Epithelial cell of proximal tubule (primary cell): ENCODE data around the gene ANKRD33B. TPM values are rescaled to one million over a fixed set of nuclear protein-coding genes. Genes with fewer than 3 reads are reported as not detected.

Experiments used
- DNase-seq: peaks from one replicate; pipeline ENCODE4 v3.0.0-alpha.2; 2011; ENCODE audit warnings: low read depth
- H3K4me3 ChIP-seq: 2 replicates; pipeline ENCODE4 v1.5.1; 2011; ENCODE audit warnings: low read depth, mild to moderate bottlenecking, low read length
- total RNA-seq: library from RNA; depleted of rRNA; stranded (reverse); fragments of >200 nt; gene quantifications from 2 replicates; pipeline ENCODE4 v1.2.3, GENCODE V29; 2015
- TF ChIP-seq, protein P1 (sequence below): conservative IDR thresholded peaks from 2 replicates; pipeline ENCODE4 v1.5.1; 2012; ENCODE audit warnings: low read depth, mild to moderate bottlenecking, low read length

The ANKRD33B gene
- total RNA-seq, 1 donor from 2014 or later = 2.3 TPM

DNA sequence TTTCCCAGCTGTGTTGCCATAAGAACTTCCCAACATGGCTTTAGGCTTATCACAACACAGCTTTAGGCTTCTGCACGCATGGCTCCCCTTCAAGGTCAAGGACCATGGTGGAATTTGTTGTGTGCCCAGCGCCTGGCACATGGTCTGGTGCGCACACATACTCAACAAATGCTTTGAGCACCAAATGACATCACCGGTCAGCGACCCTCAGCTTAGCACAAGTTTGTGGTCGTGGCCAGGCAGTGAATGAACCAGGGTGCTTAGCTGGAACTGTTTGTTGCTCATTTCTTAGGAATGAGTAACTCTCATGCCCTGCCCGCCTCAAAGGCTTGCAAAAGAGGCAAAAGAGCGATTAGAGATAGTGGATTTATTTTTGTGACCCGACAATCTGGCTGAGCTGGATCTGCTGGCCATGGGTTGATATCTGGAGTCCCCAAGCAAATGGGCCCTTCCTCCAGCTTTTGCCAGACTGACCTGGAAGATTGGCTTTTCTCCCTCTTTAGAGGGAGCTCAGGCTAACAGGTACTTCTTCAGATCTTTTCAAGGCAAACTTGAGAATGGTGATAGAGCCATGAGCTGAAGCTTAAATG, 138.3 kb downstream of the ANKRD33B start:
- TF ChIP-seq, protein P1, sequence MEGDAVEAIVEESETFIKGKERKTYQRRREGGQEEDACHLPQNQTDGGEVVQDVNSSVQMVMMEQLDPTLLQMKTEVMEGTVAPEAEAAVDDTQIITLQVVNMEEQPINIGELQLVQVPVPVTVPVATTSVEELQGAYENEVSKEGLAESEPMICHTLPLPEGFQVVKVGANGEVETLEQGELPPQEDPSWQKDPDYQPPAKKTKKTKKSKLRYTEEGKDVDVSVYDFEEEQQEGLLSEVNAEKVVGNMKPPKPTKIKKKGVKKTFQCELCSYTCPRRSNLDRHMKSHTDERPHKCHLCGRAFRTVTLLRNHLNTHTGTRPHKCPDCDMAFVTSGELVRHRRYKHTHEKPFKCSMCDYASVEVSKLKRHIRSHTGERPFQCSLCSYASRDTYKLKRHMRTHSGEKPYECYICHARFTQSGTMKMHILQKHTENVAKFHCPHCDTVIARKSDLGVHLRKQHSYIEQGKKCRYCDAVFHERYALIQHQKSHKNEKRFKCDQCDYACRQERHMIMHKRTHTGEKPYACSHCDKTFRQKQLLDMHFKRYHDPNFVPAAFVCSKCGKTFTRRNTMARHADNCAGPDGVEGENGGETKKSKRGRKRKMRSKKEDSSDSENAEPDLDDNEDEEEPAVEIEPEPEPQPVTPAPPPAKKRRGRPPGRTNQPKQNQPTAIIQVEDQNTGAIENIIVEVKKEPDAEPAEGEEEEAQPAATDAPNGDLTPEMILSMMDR = no peak
- no peak overlapping the region for H3K4me3 ChIP-seq
- DNase-seq = peak; percentile 96

DNA sequence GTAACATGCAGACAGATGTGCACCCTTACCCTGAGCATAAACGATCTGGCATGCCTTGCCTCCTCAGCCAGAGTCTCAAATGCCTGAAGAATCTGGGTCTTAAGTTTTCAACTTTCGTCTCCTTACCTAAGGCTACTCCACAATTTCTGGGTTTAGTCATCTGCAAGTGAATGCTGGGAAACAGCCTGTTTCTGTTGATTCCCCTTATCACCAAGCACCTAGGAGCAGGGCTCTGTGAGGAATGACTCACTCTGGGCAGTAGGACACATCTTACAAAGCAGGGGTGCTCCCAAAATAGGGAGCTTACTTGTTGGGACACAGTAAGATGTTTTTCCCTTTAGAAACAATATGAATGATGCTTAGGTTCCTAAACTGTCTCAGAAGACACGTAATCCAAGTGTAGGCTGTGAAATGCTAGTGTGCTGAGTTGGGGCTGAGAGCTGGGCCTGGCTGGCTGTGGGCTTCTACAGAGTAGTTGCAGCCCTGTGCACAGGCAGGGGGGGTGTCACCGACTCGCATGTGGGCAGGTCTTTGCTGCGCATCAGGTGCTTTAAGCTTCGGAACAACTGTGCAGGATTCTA, 139.1 kb downstream of the ANKRD33B start:
- no peak for DNase-seq
- TF ChIP-seq, protein P1 = no peak
- H3K4me3 ChIP-seq = no peak overlapping the region

DNA sequence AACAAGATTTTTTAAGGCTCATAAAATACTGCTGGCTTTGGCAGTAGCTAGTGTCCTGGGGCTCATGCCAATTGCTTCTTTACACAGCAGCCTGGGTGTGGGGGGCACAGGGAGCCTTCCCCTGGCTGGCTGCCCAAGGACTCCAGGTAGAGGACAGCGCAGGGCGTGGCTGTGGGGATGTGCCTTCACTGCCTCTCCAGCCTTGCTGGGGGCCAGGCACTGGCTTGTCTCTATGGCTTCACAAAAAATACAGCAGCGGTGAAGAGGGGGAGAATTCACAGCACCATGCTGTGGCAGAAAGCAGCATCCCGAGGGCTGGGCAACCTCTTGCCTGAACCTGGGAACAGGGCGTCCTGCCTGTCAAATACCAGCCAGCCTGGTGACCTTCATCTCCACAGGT, 139.8 kb downstream of the ANKRD33B start:
- DNase-seq = no peak
- no peak overlapping the region for H3K4me3 ChIP-seq
- TF ChIP-seq, protein P1 = no peak

DNA sequence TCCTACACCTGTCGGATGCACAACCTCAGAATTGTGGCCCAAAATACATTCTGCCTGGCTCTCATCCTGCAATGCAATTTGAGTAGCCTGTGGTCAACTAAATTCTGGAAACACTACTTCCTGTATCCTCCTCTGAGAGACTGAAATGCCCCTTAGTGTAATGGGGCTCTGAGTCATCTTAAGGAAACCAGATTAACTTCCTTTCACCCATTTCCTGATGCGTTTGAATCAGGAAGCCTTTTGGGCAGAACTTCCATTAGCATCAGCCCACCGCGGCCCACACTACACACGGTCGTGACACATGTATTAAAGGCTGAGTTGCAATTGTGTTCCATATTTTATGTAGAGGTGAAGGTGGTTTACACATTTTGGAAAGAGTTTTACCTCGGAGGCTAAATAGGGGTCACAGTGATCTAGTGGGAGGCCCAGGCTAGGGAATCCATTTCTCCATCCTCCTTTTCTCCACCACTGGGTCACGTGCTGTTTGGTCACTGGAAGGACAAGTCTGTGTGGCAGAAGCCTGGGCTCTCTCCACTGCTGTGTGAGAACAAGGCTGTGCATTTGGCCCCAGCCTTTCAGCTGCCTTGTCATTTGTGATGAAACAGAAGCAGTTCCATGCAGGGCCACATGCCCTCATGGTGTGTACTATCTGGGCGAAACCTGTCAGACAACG, 141.2 kb downstream of the ANKRD33B start:
- no peak for DNase-seq
- H3K4me3 ChIP-seq = no peak overlapping the region
- TF ChIP-seq, protein P1 = no peak

DNA sequence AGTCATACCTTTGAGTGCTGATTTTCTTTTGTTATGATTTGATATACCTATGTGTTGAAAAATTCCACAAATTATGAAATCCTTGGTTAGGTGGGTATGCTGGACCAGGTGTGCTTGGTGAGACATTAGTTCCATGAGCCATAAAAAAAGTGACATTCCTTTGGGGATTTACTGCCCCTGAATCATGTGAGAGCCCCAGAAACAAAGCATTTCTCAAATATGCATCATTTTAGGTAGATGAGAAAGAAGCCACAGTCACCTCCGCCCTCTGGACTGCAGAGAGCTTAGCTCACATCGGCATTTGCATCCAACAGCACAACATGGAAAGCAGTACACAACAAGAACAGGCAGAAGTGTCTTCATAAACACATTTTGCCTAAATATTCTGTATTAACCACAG, 141.9 kb downstream of the ANKRD33B start:
- TF ChIP-seq, protein P1 = no peak
- DNase-seq = no peak
- no peak overlapping the region for H3K4me3 ChIP-seq

DNA sequence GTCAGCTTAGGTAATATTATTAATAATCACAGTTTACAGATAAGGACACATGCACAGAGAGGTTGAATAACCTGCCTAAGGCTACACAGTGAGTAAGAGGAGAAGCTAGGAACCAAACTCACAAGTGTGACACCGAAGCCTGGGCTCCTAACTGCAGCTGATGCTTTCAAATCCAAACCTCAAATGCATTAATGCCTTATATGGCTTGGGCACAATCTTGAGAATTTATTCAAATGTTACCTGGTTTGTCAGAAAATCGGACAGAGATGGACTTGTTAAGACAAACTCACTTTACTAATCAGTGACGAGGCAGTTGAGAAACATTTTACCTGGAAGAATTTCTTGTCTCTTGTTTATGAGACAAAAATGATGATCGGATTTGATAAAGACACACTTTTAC, 142.5 kb downstream of the ANKRD33B start:
- TF ChIP-seq, protein P1 = no peak
- DNase-seq = no peak
- H3K4me3 ChIP-seq = no peak overlapping the region

Other genes with a start within 250 kb of the ANKRD33B start
- 13.7 and 27.0 TPM in 2 replicates for gene MARCHF6, start 210.4 kb upstream of the ANKRD33B start, total RNA-seq
- gene ROPN1L, start 122.2 kb upstream of the ANKRD33B start, total RNA-seq = 1.1 TPM in 1 of 2 replicates, not detected in the other
- 25.8 and 45.9 TPM in 2 replicates for gene DAP, start 197.2 kb downstream of the ANKRD33B start, total RNA-seq